GM19351 (cell line): ENCODE results near the gene IKZF2.

Source experiments
- ATAC-seq: cut with Tn5 transposase; IDR thresholded peaks from one replicate; pipeline ENCODE4 v1.9.1; 2021; ENCODE audit warnings: mild to moderate bottlenecking, moderate library complexity; ENCODE audit not compliant: unreplicated experiment

Gene IKZF2

DNA sequence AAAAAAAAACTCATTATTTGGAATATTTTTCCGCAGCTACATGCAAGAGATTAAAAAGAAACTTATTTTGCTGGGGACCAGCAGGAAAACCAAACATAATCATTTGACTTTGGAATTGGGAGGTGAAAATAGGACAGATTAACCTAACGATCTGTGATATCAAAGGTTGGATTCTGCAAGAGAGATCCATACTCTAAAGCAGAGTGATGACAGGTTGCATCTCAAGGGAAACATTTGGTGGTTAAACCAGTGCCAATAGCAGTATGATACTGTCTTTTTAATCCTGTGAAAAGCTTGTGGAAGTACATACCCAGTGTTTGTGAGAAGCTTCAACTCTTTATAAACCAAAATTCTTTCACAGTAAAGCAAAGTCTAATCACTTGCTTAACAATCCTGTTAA, 5.3 kb upstream of the IKZF2 start:
- no peak for ATAC-seq

- no peak for ATAC-seq
Observed at GRCh38 chr2:213152888-213153287, 1.5 kb upstream of the IKZF2 start.

DNA sequence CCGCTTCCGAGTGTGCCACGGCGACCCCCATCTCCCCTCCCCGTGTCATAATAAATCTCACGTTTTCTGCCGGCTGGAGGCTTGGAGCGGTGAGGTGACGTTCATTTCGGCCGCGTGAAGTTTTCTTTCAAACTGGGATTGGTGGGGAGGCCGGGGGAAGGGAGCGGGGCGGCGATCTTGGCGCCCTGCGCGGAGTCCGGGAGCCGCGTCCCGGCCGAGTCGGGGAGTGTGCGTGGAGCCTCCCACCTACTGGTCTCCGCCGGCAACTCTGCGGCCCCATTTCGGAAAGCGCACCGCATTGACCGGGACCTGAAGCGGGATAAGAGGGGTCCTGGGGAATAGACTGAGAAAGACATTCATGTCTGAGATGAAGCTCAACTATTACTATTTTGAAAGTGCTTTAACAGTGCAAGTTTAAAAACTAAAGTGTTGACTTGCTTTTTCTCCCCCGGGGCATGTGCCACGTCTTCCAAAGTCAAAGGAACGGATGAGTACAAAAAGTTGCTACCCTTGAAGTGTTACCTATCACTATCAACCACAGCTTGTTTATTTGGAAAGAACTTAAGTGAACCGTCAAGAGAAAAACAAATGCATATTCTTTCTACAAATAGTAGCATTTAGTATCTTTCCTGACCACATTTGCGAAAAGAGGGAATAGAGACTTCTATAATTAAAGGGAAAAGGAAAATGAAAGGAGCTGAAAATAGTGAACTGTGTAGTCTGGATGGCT, 818 bp upstream of the IKZF2 start:
- peak; percentile 11 for ATAC-seq

- no peak for ATAC-seq
Observed at GRCh38 chr2:213150315-213151097, 906 bp downstream of the IKZF2 start.

DNA sequence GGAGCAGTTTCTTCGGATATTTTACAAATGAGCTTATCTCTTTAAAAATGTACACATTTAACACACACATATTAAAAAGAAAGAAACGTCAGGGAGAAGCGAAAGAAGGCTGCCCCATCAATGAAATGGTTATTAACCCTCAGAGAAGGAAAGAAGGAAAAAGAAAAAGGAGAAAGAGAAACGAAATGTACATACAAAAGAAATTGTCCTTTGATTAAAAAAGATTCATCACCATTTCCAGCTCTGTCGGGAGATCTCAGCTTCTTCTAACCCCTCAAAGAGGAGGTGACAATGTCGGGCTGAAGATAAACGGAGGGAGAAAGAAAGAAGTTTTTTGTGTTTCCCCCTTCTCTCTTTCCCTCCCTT, 1.5 kb downstream of the IKZF2 start:
- no peak for ATAC-seq

- ATAC-seq, result no peak
Observed at GRCh38 chr2:213149294-213149875, 2.0 kb downstream of the IKZF2 start.

DNA sequence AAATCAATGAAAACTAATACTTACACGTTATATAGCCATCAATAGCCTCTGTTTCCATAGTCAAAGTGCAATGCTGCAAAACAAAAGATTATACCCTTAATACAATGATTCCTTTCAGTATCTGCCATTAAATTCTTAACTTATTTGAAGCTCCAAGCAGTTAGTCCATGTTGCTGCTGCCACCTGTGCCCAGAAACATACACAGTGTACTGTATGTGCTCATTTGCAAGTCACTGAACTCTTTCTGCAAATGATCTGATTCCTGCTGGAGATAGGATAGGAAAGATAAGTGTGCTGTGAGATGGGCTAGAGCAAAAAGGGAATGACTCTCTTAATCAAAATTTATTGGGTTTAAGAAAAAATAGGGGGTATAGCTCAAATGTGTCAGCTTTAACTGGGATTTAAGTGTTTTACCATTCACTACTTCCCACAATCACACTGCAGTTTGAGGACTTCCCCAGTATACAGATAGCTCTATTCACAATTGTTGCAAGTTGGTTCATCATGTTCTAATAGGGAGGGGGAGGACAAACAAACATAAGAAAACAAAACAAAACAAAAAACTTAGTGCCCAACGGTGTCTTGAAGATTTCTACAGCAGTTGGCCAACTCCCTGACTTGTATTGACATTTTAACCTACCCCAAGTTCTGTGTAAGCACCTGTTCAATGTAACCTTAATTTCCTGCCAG, 2.7 kb downstream of the IKZF2 start:
- ATAC-seq, result no peak

DNA sequence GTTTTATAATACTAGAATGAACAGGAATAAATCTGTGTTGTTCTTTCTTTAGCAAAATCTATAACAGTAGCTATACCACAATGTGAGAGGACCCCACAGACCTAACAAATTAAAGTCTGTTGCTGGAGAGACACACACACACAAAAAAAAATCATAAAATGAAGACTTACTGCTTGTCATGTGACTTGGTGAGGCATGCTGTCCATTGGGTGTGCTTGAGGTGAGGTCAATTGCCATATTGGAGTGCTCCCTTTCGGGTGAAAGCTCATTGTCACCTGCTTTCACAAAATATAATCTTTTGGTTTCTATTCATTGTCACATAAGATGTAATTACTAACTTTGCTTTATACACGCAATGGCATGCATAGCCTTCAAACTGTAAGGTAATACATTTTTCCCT, 3.9 kb downstream of the IKZF2 start:
- ATAC-seq, result peak; percentile 23

DNA sequence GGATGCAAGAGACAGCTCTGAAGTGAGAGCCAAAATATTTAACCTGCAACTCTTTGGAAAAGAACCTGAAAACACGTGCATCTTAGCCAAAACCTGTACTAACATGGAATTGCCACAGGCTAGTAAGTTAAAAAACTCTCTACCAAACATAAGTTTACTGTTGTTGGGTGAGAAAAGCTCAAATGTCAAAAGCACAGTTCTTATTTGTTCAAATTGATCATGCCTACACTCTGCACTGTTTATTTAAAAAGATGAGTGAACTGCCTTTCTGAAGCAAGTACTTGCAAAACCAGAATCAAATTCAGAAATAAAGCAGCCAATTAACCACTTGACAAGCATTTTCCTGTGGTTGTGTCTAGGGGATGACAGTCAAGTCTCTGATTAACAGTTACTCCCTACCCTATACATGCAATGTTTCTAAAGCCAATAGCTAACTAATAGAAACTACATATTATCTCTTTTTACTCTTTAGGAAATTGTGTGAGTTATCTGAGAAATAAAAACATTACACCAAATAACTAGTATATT, 5.6 kb downstream of the IKZF2 start:
- no peak for ATAC-seq

DNA sequence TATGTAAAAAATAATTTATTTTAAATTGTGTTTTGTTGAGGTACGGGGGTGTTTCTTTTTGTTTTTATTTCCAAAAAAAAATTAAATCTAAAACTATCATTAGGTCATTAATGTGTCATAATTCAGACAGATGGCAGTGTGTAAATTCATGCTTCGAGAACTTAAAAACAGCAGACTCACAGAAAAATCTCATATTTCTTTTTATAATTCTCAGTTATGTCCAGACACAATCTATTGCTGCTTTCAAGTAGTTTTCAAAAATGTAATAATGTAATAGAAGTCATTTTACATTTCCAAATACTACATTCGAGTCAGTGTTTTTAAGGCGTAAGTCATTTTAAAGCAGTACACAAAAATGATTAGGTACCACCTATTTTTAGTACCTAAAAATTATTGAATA, 14.3 kb downstream of the IKZF2 start:
- ATAC-seq, result no peak

GRCh38 chr2:213129311-213129710, 22.1 kb downstream of the IKZF2 start:
- no peak for ATAC-seq

GRCh38 chr2:213125646-213126347, 25.6 kb downstream of the IKZF2 start:
- ATAC-seq, result no peak

GRCh38 chr2:213122725-213123124, 28.7 kb downstream of the IKZF2 start:
- no peak for ATAC-seq

DNA sequence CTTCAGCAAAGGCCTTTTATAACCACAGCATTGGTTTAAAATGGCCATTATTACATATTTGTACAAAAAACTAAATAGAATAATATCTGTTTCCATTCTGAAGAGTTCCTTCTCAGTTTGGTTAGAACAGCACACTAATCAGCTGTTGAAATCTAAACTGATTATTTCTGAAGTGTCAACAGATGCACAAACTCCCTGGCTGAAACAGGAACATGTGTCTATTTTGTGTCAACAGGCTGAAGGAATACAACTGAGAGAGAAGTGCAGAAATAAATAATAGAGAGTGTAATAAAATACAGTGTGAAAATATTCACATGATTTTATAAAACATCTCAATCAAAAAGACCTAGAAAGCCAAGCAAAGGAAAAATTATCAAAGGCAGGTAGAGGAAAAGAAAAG, 29.7 kb downstream of the IKZF2 start:
- no peak for ATAC-seq

DNA sequence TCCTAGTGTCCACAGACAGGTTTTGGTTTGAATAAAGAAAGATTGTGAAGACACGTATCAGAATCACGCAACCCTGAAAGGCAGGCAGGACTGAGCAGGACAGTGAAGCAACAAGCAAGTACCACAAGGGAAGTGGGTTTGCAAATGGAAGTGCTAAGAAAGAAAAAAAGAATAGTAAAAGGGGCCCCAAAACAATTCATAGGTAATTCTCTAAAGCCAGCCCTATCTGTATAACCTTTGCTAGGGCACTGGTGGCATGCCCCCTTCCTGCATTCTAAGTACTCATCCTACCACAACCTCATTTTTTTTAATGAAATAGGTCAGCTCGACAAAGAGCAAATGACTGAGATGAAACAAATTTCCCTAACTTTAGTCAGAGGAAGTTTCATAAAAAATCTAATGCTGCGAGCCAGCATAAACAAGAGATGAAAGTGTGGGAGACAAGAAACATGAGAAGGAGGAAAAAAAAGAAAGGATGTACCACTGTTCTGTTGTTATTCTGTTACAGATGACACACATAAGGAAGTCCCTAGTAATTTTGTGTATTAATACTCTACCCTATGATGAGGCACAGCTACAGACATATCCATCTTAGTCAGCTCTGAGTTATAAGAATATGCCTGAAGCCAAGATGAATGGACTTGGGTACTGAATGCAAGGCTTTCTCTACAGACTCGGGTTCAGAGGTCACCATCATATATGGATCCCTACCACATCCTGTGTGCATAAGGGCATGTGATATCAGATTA, 32.2 kb downstream of the IKZF2 start:
- peak; percentile 76 for ATAC-seq

DNA sequence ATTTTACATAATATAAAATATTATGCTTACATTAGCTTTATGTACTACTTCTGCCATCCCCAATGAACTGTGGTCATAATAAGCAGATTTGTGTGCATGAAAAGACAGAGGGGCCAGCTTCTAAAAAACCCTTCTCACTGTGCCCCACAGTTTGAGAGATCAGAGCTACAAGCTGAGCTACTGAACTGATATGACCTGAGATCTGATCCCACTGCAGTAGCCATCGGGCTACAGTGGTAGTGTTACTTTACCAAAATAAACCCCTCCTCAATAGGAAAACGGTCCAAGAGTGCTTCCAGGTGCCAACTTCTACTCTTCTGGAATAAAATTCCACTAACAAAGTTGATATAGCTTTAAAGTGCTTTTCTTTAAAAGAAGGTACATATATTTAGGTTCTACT, 43.1 kb downstream of the IKZF2 start:
- ATAC-seq, result no peak

DNA sequence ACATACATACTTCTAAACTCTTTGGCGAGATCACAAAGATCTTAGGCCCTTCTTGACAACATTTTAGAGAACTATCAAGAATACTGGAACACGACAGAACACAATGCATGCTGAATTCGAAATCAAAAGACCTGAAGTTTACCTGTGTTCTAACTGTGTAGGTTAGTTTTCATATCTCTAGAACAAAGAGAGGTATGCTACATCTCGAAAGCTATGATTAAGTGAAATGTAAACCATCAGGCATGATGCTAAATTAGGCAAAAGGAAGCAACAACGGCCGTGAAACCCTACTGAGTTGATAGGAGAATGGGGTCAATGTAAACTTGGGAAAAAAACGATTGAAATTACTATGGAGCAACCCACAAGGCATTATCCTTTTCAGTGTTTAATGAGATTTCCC, 43.7 kb downstream of the IKZF2 start:
- no peak for ATAC-seq

DNA sequence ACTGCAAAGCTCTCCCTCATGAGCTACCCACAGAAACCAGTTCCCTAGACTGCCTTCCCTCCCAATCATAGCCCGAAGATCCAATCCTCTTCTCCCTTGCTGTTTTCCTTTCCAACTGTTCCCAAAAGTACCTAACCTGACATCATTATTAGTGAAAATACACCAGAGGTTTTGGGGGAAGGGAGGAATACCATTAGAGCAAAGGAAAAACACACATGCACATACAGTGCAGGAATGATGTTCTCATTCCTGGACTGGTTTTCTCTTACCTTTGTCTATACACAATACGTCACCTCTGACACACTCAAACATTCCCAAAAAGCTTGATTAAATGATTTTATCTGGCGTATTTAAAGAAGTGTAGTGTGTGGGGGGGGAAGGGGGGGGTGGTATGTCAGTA, 46.2 kb downstream of the IKZF2 start:
- no peak for ATAC-seq

DNA sequence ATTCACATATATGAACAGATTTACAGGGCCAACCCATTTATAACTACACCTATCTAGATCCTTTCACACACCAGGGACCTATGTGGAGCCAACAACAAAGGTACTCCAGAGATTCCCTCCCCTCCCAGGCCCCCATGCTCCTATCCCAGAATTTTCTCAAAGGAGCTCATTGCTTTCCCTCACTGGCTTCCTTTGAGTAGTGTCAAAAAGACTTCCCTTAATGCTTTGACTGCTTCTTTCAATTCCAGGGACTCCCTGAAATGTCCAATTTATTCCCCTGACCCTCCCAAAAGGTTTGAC, 46.6 kb downstream of the IKZF2 start:
- ATAC-seq, result no peak
